HG03064 (cell line): ENCODE results near the gene TM9SF3.
A peak's percentile ranks its signal among the peaks of the same experiment; 100 is the strongest.
"Not testable (repeated sequence)": the region's sequence is repeated elsewhere in the genome, so short reads cannot be mapped to it uniquely, and the experiment has no call there.

Experiments used
- ATAC-seq: cut with Tn5 transposase; IDR thresholded peaks from one replicate; pipeline ENCODE4 v1.9.1; 2021; ENCODE audit warnings: low read depth; ENCODE audit not compliant: unreplicated experiment

Gene TM9SF3

GRCh38 chr10:96570983-96571964 is 15.5 kb downstream of the TM9SF3 start:
- no peak for ATAC-seq

- ATAC-seq = no peak
Measured at GRCh38 chr10:96570511-96570910, 16.3 kb downstream of the TM9SF3 start.

GRCh38 chr10:96568402-96568801 is 18.4 kb downstream of the TM9SF3 start:
- ATAC-seq = no peak

- ATAC-seq = no peak
Measured at GRCh38 chr10:96565774-96566173, 21.0 kb downstream of the TM9SF3 start.

GRCh38 chr10:96560966-96561887 is 25.6 kb downstream of the TM9SF3 start:
- no peak for ATAC-seq

- no peak for ATAC-seq
Measured at GRCh38 chr10:96560489-96560888, 26.3 kb downstream of the TM9SF3 start.

GRCh38 chr10:96556003-96556402 is 30.8 kb downstream of the TM9SF3 start:
- no peak for ATAC-seq

GRCh38 chr10:96555330-96555729 is 31.5 kb downstream of the TM9SF3 start:
- ATAC-seq = no peak

GRCh38 chr10:96548589-96548988 is 38.2 kb downstream of the TM9SF3 start:
- no peak for ATAC-seq

- ATAC-seq = not testable (repeated sequence)
Measured at GRCh38 chr10:96545558-96545957, 41.3 kb downstream of the TM9SF3 start.

- ATAC-seq = no peak
Measured at GRCh38 chr10:96541921-96542320, 44.9 kb downstream of the TM9SF3 start.

GRCh38 chr10:96540240-96540639 is 46.6 kb downstream of the TM9SF3 start:
- ATAC-seq = no peak

- ATAC-seq = no peak
Measured at GRCh38 chr10:96538683-96539082, 48.1 kb downstream of the TM9SF3 start.

- no peak for ATAC-seq
Measured at GRCh38 chr10:96536129-96536528, 50.7 kb downstream of the TM9SF3 start.

- ATAC-seq = no peak
Measured at GRCh38 chr10:96532523-96532922, 54.3 kb downstream of the TM9SF3 start.

- no peak for ATAC-seq
Measured at GRCh38 chr10:96529634-96530279, 57.1 kb downstream of the TM9SF3 start.

GRCh38 chr10:96524741-96525140 is 62.1 kb downstream of the TM9SF3 start:
- ATAC-seq = no peak

- no peak for ATAC-seq
Measured at GRCh38 chr10:96517284-96517683, 69.5 kb downstream of the TM9SF3 start.

GRCh38 chr10:96516337-96516736 is 70.5 kb downstream of the TM9SF3 start:
- no peak for ATAC-seq

- ATAC-seq = peak; percentile 81
Measured at GRCh38 chr10:96513698-96514561, 72.9 kb downstream of the TM9SF3 start, which contains the start of gene TLL2. Gene TLL2 (minus strand): TSS chr10:96513926. CDS start chr10:96513685, 241 bp downstream.
